ENCODE results near the gene ADPRHL1.

The ADPRHL1 gene

GRCh38 chr13:113414335-113414734, 39.0 kb downstream of the ADPRHL1 start:
- Histone ChIP-seq H3K4me2 (ENCODE audit: low read length) (no peak overlapping the region), H2AFZ (ENCODE audit: low read length) (no peak overlapping the region), H3K9ac (ENCODE audit: low read length) (no peak overlapping the region), H3K9me2 (ENCODE audit: low read depth, low read length) (no peaks in the 10 kb centered on the region), H3K4me3 (ENCODE audit: low read depth, low read length, poor library complexity, severe bottlenecking) (no peak overlapping the region), H3K27me3 (ENCODE audit: insufficient read depth, low read length) (no peaks in the 10 kb centered on the region), H4K20me1 (ENCODE audit: insufficient read depth, low read length) (no peaks in the 10 kb centered on the region), H3K27ac (ENCODE audit: low read depth, low read length, poor library complexity, severe bottlenecking) (no peak overlapping the region), H3K36me3 (ENCODE audit: insufficient read depth, low read length) (no peaks in the 10 kb centered on the region; the same call in 1 of the 2 replicates), H3K9me3 (ENCODE audit: low read length) (peaks cover 7% of the 10 kb centered on the region; the same call in 1 of the 2 replicates), H3K79me2 (ENCODE audit: insufficient read depth, low read length) (no peaks in the 10 kb centered on the region), H3F3A (ENCODE audit: insufficient read depth, low read length) (no peaks in the 10 kb centered on the region), H3K4me1 (ENCODE audit: insufficient read depth, low read length, severe bottlenecking) (peaks cover 24% of the 10 kb centered on the region)
- TF ChIP-seq CTCF (IDR thresholded peaks at IDR 0.05; ENCODE audit: low read length): no peak
- TF ChIP-seq EZH2 (IDR thresholded peaks at IDR 0.05; ENCODE audit: borderline replicate concordance, low read length): no peak

GRCh38 chr13:113413898-113414282, 39.4 kb downstream of the ADPRHL1 start:
- Histone ChIP-seq H3K9ac (ENCODE audit: low read length) (no peak overlapping the region), H3K36me3 (ENCODE audit: insufficient read depth, low read length) (no peaks in the 10 kb centered on the region; the same call in 1 of the 2 replicates), H3K27me3 (ENCODE audit: insufficient read depth, low read length) (no peaks in the 10 kb centered on the region; the same call in 1 of the 2 replicates), H3K9me2 (ENCODE audit: low read depth, low read length) (no peaks in the 10 kb centered on the region), H3K4me3 (ENCODE audit: low read depth, low read length, poor library complexity, severe bottlenecking) (no peak overlapping the region), H2AFZ (ENCODE audit: low read length) (no peak overlapping the region), H3K9me3 (ENCODE audit: low read length) (peaks cover 9% of the 10 kb centered on the region; the same call in 1 of the 2 replicates), H3K4me1 (ENCODE audit: insufficient read depth, low read length, severe bottlenecking) (peaks cover 24% of the 10 kb centered on the region), H4K20me1 (ENCODE audit: insufficient read depth, low read length) (no peaks in the 10 kb centered on the region), H3F3A (ENCODE audit: insufficient read depth, low read length) (no peaks in the 10 kb centered on the region), H3K4me2 (ENCODE audit: low read length) (no peak overlapping the region), H3K79me2 (ENCODE audit: insufficient read depth, low read length) (no peaks in the 10 kb centered on the region), H3K27ac (ENCODE audit: low read depth, low read length, poor library complexity, severe bottlenecking) (no peak overlapping the region)
- TF ChIP-seq CTCF (IDR thresholded peaks at IDR 0.05; ENCODE audit: low read length): no peak
- no peak for TF ChIP-seq EZH2 (IDR thresholded peaks at IDR 0.05; ENCODE audit: borderline replicate concordance, low read length)

- no peak overlapping the region for H3K9ac ChIP-seq (ENCODE audit: low read length)
- no peak for TF ChIP-seq CTCF (IDR thresholded peaks at IDR 0.05; ENCODE audit: low read length)
- TF ChIP-seq EZH2 (IDR thresholded peaks at IDR 0.05; ENCODE audit: borderline replicate concordance, low read length): no peak
- no peaks in the 10 kb centered on the region; the same call in 1 of the 2 replicates for H3K36me3 ChIP-seq (ENCODE audit: insufficient read depth, low read length)
- no peaks in the 10 kb centered on the region; the same call in 1 of the 2 replicates for H3K27me3 ChIP-seq (ENCODE audit: insufficient read depth, low read length)
- H3K79me2 ChIP-seq (ENCODE audit: insufficient read depth, low read length): no peaks in the 10 kb centered on the region
- H3K9me2 ChIP-seq (ENCODE audit: low read depth, low read length): no peaks in the 10 kb centered on the region
- no peak overlapping the region for H3K27ac ChIP-seq (ENCODE audit: low read depth, low read length, poor library complexity, severe bottlenecking)
- no peak overlapping the region for H3K4me3 ChIP-seq (ENCODE audit: low read depth, low read length, poor library complexity, severe bottlenecking)
- H4K20me1 ChIP-seq (ENCODE audit: insufficient read depth, low read length): no peaks in the 10 kb centered on the region
- H3K9me3 ChIP-seq (ENCODE audit: low read length): peaks cover 9% of the 10 kb centered on the region; the same call in 1 of the 2 replicates
- peaks cover 23% of the 10 kb centered on the region for H3K4me1 ChIP-seq (ENCODE audit: insufficient read depth, low read length, severe bottlenecking)
- H2AFZ ChIP-seq (ENCODE audit: low read length): no peak overlapping the region
- H3F3A ChIP-seq (ENCODE audit: insufficient read depth, low read length): no peaks in the 10 kb centered on the region
- no peak overlapping the region for H3K4me2 ChIP-seq (ENCODE audit: low read length)
Observed at GRCh38 chr13:113413178-113413897, 40.0 kb downstream of the ADPRHL1 start.
